HepG2 (cell line): ENCODE results near the gene MIA3. TPM values are rescaled to one million over a fixed set of nuclear protein-coding genes. Genes with fewer than 3 reads are reported as not detected.

Experiments used
- ARID3A ChIP-seq: IDR thresholded peaks from 2 replicates; pipeline ENCODE4 v1.6.1; 2012; ENCODE audit warnings: low read depth, low read length, improper control_type of control experiment
- CC2D1A ChIP-seq: sonication (generic); formaldehyde crosslinking; IDR thresholded peaks from 2 replicates; pipeline ENCODE4 v1.8.1; 2023; ENCODE audit warnings: mild to moderate bottlenecking, missing genetic modification reagents
- GZF1 ChIP-seq: sonication (generic); formaldehyde crosslinking; IDR thresholded peaks from 2 replicates; pipeline ENCODE4 v1.5.1; 2020; ENCODE audit warnings: mild to moderate bottlenecking, missing genetic modification reagents
- HOXA7 ChIP-seq: sonication (generic); formaldehyde crosslinking; IDR thresholded peaks from 2 replicates; pipeline ENCODE4 v1.8.1; 2022; ENCODE audit warnings: mild to moderate bottlenecking, missing genetic modification reagents, moderate library complexity
- MIXL1 ChIP-seq: IDR thresholded peaks from 2 replicates; pipeline ENCODE4 v1.6.1; 2016
- MYNN ChIP-seq: sonication (generic); formaldehyde crosslinking; IDR thresholded peaks from 2 replicates; pipeline ENCODE4 v1.4.0; 2020; ENCODE audit warnings: mild to moderate bottlenecking, low read depth, missing genetic modification reagents
- NCOA5 ChIP-seq: sonication (generic); formaldehyde crosslinking; IDR thresholded peaks from 2 replicates; pipeline ENCODE4 v1.4.0; 2020; ENCODE audit warnings: missing genetic modification reagents
- RAD51 ChIP-seq: fragments of 450-650 bp; IDR thresholded peaks from 2 replicates; pipeline ENCODE4 v1.6.1; 2016; ENCODE audit warnings: borderline replicate concordance
- RBFOX2 ChIP-seq: fragments of 200-400 bp; formaldehyde crosslinking; IDR thresholded peaks from 2 replicates; pipeline ENCODE4 v1.6.1; 2017; ENCODE audit warnings: low read depth, mild to moderate bottlenecking, low read length
- SCMH1 ChIP-seq: sonication (generic); formaldehyde crosslinking; IDR thresholded peaks from 2 replicates; pipeline ENCODE4 v1.9.0; 2021; ENCODE audit warnings: missing genetic modification reagents, mild to moderate bottlenecking, borderline replicate concordance
- SMARCC2 ChIP-seq: fragments of 450-650 bp; IDR thresholded peaks from 2 replicates; pipeline ENCODE4 v1.6.1; 2017; ENCODE audit warnings: antibody characterized with exemption, mild to moderate bottlenecking
- SNRNP70 ChIP-seq: fragments of 200-400 bp; formaldehyde crosslinking; IDR thresholded peaks from 2 replicates; pipeline ENCODE4 v1.6.1; 2017; ENCODE audit warnings: mild to moderate bottlenecking, low read depth, low read length, moderate library complexity
- SSRP1 ChIP-seq: IDR thresholded peaks from 2 replicates; pipeline ENCODE4 v1.6.1; 2016; ENCODE audit warnings: control low read depth
- TBX2 ChIP-seq: sonication (generic); formaldehyde crosslinking; IDR thresholded peaks from 2 replicates; pipeline ENCODE4 v1.5.0; 2020; ENCODE audit warnings: missing genetic modification reagents, mild to moderate bottlenecking, borderline replicate concordance
- ZNF160 ChIP-seq: sonication (generic); formaldehyde crosslinking; IDR thresholded peaks from 2 replicates; pipeline ENCODE4 v1.8.0; 2022; ENCODE audit warnings: mild to moderate bottlenecking, inconsistent platforms, missing genetic modification reagents
- ZNF263 ChIP-seq: sonication (generic); formaldehyde crosslinking; IDR thresholded peaks from 2 replicates; pipeline ENCODE4 v1.4.0; 2020; ENCODE audit warnings: missing genetic modification reagents
- ZNF629 ChIP-seq: sonication (generic); formaldehyde crosslinking; conservative IDR thresholded peaks from 2 replicates; pipeline ENCODE4 v1.5.0; 2020; ENCODE audit warnings: missing genetic modification reagents
- ZNF703 ChIP-seq: sonication (generic); formaldehyde crosslinking; IDR thresholded peaks from 2 replicates; pipeline ENCODE4 v1.5.1; 2020; ENCODE audit warnings: missing genetic modification reagents, mild to moderate bottlenecking, moderate library complexity, borderline replicate concordance
- polyA plus RNA-seq, 8 experiments: library from polyadenylated mRNA; depleted of rRNA in 3 of 8; stranded (reverse) in 7 of 8; unstranded in 1 of 8; fragments of >200 nt; fragmentation: Illumina TruSeq in 4 of 8; extraction: Trizol in 4 of 8; gene quantifications; 2 replicates each; pipeline versions ENCODE4 v1.2.1 to v1.2.3, GENCODE V29; 2011 to 2016; ENCODE audit warnings: low read depth in 4 of 8, missing spikeins in 1 of 8, mixed read lengths in 1 of 8; ENCODE audit not compliant: insufficient read depth in 1 of 8
- total RNA-seq, 5 experiments: library from RNA; depleted of rRNA; stranded (reverse); fragments of >200 nt; fragmentation: Illumina TruSeq; extraction: Trizol; gene quantifications; 2 replicates each; pipeline ENCODE4 v1.2.3, GENCODE V29; 2016; ENCODE audit warnings: low read depth in 1 of 5
- TF ChIP-seq, protein P1 (sequence below): sonication (generic); formaldehyde crosslinking; IDR thresholded peaks from 2 replicates; pipeline ENCODE4 v1.8.1; 2023; ENCODE audit warnings: mild to moderate bottlenecking, inconsistent platforms, moderate library complexity, missing genetic modification reagents, borderline replicate concordance
- TF ChIP-seq, protein P2 (sequence below): sonication (generic); formaldehyde crosslinking; IDR thresholded peaks from 2 replicates; pipeline ENCODE4 v1.4.0; 2020; ENCODE audit warnings: missing genetic modification reagents
- TF ChIP-seq, protein P3 (sequence below): sonication (generic); formaldehyde crosslinking; IDR thresholded peaks from 2 replicates; pipeline ENCODE4 v1.5.1; 2020; ENCODE audit warnings: missing genetic modification reagents, mild to moderate bottlenecking, borderline replicate concordance

The MIA3 gene
- total and polyA plus RNA-seq, 2 of the 13 experiments (the other 11 are each of a cell fraction or from before 2014, with no cell fraction given) = 45.6 to 48.7 TPM

- TF ChIP-seq, protein P1, sequence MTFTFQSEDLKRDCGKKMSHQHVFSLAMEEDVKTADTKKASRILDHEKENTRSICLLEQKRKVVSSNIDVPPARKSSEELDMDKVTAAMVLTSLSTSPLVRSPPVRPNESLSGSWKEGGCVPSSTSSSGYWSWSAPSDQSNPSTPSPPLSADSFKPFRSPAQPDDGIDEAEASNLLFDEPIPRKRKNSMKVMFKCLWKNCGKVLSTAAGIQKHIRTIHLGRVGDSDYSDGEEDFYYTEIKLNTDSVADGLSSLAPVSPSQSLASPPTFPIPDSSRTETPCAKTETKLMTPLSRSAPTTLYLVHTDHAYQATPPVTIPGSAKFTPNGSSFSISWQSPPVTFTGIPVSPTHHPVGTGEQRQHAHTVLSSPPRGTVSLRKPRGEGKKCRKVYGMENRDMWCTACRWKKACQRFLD (CRISPR knock-in tag) = no peak
- TF ChIP-seq HOXA7 = no peak
- TF ChIP-seq ZNF629 (CRISPR knock-in tag) = no peak
- peak; percentile 43; the same call in 1 of the 2 replicates for TF ChIP-seq RBFOX2
- TF ChIP-seq RAD51 = no peak
- peak; percentile 30; the same call in 1 of the 2 replicates for TF ChIP-seq SSRP1
- no peak for TF ChIP-seq SCMH1
- no peak for TF ChIP-seq MYNN (CRISPR knock-in tag)
- TF ChIP-seq ARID3A = 0 out of 2 replicates have a peak, but pooled peaks have one; percentile 31
- TF ChIP-seq, protein P2, sequence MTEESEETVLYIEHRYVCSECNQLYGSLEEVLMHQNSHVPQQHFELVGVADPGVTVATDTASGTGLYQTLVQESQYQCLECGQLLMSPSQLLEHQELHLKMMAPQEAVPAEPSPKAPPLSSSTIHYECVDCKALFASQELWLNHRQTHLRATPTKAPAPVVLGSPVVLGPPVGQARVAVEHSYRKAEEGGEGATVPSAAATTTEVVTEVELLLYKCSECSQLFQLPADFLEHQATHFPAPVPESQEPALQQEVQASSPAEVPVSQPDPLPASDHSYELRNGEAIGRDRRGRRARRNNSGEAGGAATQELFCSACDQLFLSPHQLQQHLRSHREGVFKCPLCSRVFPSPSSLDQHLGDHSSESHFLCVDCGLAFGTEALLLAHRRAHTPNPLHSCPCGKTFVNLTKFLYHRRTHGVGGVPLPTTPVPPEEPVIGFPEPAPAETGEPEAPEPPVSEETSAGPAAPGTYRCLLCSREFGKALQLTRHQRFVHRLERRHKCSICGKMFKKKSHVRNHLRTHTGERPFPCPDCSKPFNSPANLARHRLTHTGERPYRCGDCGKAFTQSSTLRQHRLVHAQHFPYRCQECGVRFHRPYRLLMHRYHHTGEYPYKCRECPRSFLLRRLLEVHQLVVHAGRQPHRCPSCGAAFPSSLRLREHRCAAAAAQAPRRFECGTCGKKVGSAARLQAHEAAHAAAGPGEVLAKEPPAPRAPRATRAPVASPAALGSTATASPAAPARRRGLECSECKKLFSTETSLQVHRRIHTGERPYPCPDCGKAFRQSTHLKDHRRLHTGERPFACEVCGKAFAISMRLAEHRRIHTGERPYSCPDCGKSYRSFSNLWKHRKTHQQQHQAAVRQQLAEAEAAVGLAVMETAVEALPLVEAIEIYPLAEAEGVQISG (CRISPR knock-in tag) = peak; percentile 56; the same call in 1 of the 2 replicates
- no peak for TF ChIP-seq ZNF160 (CRISPR knock-in tag)
- no peak for TF ChIP-seq GZF1 (CRISPR knock-in tag)
- TF ChIP-seq, protein P3, sequence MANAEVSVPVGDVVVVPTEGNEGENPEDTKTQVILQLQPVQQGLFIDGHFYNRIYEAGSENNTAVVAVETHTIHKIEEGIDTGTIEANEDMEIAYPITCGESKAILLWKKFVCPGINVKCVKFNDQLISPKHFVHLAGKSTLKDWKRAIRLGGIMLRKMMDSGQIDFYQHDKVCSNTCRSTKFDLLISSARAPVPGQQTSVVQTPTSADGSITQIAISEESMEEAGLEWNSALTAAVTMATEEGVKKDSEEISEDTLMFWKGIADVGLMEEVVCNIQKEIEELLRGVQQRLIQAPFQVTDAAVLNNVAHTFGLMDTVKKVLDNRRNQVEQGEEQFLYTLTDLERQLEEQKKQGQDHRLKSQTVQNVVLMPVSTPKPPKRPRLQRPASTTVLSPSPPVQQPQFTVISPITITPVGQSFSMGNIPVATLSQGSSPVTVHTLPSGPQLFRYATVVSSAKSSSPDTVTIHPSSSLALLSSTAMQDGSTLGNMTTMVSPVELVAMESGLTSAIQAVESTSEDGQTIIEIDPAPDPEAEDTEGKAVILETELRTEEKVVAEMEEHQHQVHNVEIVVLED (CRISPR knock-in tag) = peak; percentile 57; the same call in 1 of the 2 replicates
- no peak; the same call in 1 of the 2 replicates for TF ChIP-seq TBX2
- no peak for TF ChIP-seq NCOA5 (CRISPR knock-in tag)
- TF ChIP-seq SMARCC2 = no peak
- TF ChIP-seq SNRNP70 = no peak
- TF ChIP-seq ZNF703 (CRISPR knock-in tag) = no peak
- no peak; the same call in 1 of the 2 replicates for TF ChIP-seq ZNF263
- TF ChIP-seq CC2D1A (CRISPR knock-in tag) = no peak
- 0 out of 2 replicates have a peak, but pooled peaks have one; percentile 31 for TF ChIP-seq MIXL1 (CRISPR knock-in tag)
Observed at GRCh38 chr1:222713091-222713961, 95.4 kb downstream of the MIA3 start (continued).
